Fibroblast of mammary gland (primary cell): Measurements from ENCODE around the gene GRP.

Experiments used
- DNase-seq: peaks from one replicate; pipeline ENCODE4 v3.0.0-alpha.2; 2010; ENCODE audit warnings: low read depth
- H3K4me3 ChIP-seq: 2 replicates; pipeline ENCODE4 v1.5.1; 2011; ENCODE audit warnings: low read depth, mild to moderate bottlenecking, low read length, moderate library complexity; ENCODE audit not compliant: control insufficient read depth
- CTCF ChIP-seq: conservative IDR thresholded peaks from 2 replicates; pipeline ENCODE4 v1.5.1; 2011; ENCODE audit warnings: low read depth, low read length, inconsistent platforms; ENCODE audit not compliant: control insufficient read depth, insufficient read depth

The GRP gene

GRCh38 chr18:59207506-59207905 lies 12.5 kb upstream of the GRP start:
- no peak for TF ChIP-seq CTCF
- DNase-seq, result no peak
- no peak overlapping the region for H3K4me3 ChIP-seq

- no peak for TF ChIP-seq CTCF
- peak; percentile 6 for DNase-seq
- H3K4me3 ChIP-seq, result no peak overlapping the region
These were observed 11.3 kb upstream of the GRP start for GRCh38 chr18:59208602-59209125.

GRCh38 chr18:59210299-59210698 lies 9.7 kb upstream of the GRP start:
- DNase-seq, result no peak
- TF ChIP-seq CTCF, result no peak
- H3K4me3 ChIP-seq, result no peak overlapping the region

- no peak for TF ChIP-seq CTCF
- no peak for DNase-seq
- no peak overlapping the region for H3K4me3 ChIP-seq
These were observed 8.3 kb upstream of the GRP start for GRCh38 chr18:59211629-59212028.

GRCh38 chr18:59218018-59218417 lies 1.9 kb upstream of the GRP start:
- no peak for DNase-seq
- H3K4me3 ChIP-seq, result no peak overlapping the region

GRCh38 chr18:59220164-59220783 lies 316 bp downstream of the GRP start:
- no peak overlapping the region for H3K4me3 ChIP-seq
- no peak for TF ChIP-seq CTCF
- DNase-seq, result no peak

More at GRCh38 chr18:59218018-59218417, 1.9 kb upstream of the GRP start:
- no peak for TF ChIP-seq CTCF
